AG08396 (cell line): Measurements from ENCODE around the gene SARNP.
A peak's percentile ranks its signal among the peaks of the same experiment; 100 is the strongest.

Experiments used
- DNase-seq: peaks from one replicate; pipeline ENCODE4 v3.0.0; 2012; ENCODE audit warnings: low spot score, mixed read lengths

Gene SARNP

DNA sequence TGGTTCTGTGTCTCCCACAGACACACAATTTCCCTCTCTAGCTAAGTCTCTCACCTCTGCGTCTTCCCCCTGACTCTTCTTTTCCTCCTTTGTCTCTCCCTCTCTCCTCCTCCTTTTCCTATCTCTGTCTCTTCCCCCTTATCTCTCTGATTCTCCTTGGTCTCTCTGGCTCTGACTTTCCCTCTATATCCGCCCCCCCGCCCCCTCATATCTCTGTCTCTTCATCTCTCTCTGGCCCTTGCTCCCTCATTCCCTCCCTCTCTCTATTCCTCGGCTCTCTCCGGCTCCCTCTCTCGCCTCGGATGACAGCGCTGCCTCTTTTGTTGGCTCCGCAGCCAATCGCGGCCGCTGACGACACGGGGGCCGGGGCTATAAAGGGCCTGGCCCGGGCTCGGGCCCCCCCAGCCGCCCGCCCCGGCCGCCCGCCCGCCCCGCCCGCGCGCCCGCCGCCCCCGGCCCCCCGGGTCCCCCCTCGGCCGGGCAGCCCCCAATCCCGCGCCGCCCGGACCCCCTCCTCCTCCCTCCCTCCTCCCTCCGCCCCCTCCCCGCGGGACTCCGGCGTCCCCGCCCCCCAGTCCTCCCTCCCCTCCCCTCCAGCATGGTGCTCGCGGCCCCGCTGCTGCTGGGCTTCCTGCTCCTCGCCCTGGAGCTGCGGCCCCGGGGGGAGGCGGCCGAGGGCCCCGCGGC is 74.7 kb downstream of the SARNP start, which contains the start of gene GDF11:
Gene GDF11 (plus strand): TSS at position 404 of the 687 bp plus-strand sequence. CDS start 195 bp downstream, at position 599.
- DNase-seq: peak; percentile 92

DNA sequence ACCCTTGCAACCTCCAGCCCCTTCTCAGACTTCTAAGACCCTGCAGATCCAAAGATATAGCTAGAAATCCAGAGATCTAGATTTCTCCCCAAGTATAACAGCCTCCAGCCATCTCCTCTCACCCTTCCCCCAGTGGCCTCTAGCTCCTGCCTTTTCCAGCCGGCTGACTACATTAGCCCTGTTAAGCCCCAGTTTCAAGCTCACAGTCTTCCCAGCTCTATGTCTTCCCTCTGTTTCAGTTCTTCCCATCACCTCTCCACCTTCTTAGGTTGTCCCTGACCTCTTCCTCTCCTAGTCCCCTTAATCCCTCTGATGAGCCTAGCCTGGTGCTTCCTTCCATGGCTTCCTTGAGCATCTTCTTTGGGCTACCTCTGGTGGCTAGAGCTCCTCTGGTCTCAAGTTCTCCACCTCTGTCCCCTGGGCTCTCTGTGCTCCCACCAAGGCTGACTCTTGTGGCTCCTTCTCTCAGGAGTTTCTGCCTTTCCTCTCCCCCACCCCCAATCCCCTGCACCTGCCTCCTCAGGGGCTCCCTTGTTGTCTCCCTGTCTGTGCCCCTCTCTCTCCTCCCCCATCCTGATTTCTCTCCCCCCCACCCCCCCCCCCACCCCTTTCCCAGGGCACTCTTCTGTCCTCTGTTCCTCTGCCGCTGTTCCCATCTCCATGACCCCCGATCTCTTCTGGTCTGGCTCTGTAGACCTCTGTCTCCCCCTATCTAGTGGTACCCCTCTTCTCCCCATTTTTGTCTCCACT is 75.4 kb downstream of the SARNP start:
- DNase-seq: no peak

DNA sequence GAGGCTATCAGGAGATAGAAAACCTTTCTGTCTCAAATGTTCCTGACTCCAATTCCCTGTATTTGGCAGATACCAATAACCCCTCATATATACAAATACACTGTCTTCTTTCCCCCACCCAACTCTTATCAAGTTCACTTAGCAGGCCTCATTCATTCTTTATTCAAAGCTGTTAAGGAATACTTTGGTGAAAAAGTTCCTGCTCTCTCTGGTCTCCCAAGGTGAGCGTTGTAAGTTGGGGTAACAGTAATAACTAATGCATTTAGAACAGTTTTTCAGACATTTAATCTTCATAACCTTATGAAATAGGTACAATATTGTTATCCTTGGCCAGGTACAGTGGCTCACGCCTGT is 78.5 kb downstream of the SARNP start:
- DNase-seq: no peak

DNA sequence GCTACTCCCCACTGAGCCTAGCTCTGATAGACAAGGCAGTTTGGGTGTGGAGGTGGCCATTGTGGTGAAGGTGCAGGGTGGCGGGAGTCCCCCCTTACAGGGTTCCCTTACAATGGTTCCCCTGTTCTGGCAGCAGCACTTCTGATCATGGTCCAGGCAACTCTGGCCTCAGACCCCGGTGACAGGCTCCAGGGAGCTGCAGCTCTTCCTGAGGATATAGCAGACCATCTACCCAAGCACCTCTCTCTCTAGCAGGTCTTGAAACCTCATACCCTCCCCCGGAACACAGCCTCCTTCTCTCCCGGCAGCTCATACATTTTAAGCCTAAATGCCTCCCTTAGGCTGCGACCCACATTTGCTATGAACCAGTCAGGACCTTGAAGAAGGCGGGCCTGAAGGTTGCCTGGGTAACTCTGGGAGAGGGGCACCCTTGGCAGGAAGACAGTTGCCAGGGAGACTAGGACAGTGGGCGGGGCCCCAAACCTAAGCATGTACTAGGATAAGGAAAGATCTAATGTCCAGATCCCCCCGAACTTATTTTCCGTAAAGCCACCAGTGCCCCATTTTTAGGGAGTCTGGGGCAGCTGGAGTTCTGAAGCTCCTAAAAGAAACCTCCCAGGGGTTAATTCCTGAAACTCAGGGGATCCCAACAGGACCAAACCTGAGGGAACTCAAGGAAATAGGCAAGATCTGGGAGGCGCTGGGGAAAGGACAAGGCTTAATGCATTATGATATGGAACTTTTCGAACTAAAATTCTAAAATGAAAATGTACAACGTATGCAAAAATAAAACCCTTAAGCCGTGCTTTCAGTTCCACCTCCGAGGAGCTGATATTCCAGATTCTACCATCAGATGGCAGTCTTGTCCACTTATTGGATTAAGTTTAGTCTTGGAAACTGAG is 79.2 kb downstream of the SARNP start:
- DNase-seq: peak; percentile 78

DNA sequence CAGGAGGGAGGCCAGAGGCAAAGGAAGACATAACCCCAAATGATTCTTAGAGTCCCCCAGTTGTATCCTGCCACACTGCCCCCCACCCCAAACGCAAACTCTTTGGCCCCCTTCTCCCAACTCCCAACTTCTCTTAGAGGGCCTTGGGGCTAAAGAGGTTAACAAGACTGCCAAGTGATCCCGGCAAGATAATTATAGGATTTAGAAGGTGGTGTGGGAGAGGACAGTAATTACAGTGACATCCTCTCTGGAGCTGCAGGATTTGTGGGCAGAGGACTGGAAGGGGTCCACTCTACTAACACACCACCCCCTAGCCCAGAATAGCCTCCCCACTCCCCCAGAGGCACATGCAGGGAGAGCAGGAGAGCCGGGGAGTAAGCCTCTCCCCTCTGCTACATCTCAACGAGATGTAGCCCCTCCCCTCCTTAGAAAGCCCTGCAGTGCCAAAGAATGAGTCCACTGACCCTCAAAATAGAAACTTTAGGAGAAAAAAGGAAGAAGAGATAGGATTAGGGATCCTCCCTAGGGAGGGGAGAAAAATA is 79.9 kb downstream of the SARNP start:
- no peak for DNase-seq

DNA sequence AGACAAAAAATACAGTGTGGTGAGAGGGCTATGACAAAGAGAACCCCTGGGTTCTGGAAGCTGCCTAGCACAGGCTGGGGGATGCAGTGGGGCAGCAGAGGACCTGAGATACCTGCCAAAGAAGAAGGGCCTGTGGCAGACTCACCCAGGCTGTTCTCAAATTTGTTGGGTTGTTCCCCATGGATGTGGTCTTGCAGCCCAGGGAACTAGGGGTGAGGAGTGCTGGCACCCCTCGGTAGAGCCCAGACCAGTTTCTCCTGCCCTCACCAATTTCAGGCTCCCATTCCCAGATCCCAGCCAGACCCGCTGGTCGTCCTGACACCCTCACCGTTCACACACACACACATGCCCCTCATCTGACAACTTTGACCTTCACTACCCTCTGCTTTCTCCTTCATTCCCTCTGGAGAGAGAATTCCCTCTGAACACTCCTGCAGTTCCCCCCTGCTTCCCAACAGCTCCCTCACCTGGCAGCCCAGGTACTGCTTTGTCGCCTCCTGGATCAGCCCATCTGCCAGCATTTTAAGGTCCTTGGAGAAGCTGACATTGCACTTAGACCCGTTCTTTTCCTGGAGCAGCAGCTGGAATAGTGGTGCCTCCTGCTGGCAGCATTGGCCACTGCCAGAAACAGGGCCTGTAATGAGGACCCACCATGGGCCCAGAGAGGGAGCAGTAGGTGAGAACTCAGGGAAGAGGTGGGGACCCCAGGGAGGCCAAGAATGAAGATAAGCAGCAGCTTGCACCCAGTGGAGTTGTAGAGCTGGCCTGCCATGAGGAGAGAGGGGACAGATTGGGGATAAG is 80.5 kb downstream of the SARNP start:
- DNase-seq: peak; percentile 70

DNA sequence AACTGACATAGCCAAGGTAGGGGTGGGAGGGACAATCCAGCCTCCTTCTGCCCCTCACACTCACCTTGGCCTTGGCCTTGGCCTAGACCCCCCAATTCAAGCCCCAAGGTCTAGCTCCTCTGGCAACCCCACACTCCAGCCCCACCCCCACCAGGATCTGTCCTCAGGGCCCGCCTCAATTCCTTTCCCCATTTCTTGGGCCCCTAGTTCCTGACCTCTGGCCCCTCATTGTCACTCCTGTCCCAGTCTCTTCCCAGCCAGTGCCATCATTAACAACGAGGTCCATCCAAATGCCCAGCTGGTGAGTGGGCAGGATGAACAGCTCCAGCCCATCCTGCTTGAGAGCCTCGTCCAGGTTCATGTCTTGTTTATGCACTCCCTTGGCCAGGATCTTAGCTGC is 81.4 kb downstream of the SARNP start:
- DNase-seq: no peak

DNA sequence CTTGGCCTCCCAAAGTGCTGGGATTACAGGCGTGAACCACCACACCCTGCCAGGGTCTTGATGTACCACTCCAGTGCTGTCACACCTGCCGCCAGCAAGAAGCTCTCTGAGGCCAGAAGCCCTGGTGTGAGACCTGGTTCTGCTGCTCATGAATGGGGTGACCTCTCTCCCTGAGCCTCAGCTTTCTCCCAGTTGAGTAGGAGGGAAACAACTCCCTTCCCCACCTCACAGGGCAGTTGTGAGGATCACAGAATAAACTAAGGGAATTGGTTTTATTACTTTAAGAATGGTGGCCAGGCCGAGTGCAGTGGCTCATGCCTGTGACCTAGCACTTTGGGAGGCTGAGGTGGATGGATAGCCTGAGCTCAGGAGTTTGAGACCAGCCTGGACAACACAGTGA is 82.9 kb downstream of the SARNP start:
- DNase-seq: no peak

DNA sequence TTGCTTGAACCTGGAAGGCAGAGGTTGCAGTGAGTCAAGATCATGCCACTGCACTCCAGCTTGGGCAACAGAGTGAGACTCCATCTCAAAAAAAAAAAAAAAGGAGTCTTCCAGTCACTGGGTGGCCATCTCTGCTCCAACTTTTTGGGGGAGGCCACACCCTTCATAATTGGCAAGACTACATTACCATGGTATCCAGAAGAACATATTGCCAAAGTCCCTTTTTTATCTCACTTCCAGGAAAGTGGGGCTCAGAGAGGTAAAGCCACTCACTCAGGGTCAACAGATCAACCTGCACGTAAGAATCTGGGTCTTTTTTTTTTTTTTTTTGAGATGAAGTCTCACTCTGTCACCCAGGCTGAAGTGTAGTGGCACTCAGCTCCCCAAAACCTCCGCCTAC is 83.7 kb downstream of the SARNP start:
- DNase-seq: no peak

DNA sequence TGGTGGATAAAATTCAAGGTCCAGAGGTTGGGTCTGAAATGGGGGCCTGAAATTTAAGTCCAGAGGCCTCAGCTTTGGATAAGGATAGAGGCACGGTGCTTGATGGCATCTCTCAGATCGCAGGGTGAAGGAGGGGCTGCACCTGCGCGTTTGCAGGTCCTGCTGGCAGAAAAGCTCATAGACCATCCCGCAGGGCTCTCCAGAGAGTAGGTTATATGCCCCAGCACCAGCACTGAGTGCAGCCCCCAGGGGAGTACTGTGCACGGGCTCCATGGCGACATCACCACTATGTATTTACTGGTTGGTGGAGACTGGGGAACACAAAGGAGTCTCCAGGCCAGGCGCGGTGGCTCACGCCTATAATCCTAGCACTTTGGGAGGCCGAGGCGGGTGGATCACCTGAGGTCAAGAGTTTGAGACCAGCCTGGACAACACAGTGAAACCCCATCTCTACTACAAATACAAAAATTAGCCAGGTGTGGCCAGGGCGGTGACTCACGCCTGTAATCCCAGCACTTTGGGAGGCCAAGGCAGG is 84.4 kb downstream of the SARNP start:
- no peak for DNase-seq

DNA sequence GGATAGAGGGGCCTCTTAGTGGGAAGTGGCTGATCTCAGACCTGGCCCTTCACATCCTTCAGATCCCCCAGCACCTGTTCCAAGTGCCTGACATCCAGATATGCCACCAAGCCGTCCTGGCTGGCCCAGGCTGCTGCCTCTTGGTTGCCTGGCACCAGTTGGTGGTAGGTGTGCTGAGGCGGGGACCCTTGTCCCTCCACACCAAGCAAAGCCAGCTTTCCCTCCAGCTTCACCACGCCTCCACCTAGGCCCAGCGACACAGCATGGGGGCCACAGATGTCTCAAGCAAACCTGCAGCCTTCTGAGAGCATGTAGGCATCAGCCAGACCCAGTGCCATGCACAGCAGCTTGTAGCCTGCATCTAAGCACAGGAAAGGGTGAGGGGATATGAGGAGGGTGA is 85.2 kb downstream of the SARNP start:
- DNase-seq: no peak

DNA sequence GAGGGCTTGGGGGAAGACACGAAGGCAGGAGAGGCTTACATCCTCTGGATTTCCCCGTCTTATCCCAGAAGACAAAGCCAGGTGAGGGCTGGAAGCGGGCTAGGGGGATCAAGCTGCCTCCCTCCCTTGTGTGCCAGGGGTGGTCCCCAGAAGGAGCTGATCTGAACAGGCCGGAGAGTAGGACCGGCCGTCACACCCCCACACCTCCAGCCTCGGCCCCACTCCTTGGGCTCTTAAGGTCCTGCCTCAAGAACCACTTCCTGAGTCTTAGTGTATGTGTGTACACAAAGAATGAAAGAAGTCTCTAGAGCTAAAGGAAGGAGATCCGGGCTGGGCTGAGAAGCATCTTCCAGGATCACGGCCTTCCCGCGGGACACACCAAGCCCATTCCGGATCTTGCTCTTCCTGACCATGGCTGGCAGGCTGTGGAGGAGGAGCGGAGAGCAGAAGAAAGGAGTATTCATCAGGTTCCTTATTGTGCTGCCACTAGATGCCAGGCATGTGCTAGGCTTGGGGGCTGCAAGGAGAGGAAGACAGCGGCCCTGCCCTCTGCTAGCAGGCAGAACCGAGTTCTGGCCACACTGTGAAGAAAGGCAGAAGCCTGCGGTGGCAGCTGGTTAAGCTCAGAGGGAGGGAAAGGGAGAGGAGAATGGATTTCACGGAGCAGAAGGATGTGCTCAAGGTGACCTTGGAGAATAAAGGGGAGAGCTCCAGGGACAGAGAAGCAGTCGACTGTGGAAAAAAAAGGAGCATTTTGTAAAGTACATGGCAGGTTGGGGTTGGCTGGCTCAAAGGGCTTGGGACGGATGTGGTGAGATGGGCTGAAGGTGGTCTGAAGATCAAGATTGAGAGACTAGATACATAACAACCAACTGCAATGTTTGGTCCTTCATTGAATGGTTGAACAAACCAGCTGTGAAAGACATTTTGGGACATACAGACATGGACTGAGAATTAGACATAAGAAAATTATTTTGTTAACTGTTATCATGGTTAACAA is 87.4 kb downstream of the SARNP start:
- no peak for DNase-seq

DNA sequence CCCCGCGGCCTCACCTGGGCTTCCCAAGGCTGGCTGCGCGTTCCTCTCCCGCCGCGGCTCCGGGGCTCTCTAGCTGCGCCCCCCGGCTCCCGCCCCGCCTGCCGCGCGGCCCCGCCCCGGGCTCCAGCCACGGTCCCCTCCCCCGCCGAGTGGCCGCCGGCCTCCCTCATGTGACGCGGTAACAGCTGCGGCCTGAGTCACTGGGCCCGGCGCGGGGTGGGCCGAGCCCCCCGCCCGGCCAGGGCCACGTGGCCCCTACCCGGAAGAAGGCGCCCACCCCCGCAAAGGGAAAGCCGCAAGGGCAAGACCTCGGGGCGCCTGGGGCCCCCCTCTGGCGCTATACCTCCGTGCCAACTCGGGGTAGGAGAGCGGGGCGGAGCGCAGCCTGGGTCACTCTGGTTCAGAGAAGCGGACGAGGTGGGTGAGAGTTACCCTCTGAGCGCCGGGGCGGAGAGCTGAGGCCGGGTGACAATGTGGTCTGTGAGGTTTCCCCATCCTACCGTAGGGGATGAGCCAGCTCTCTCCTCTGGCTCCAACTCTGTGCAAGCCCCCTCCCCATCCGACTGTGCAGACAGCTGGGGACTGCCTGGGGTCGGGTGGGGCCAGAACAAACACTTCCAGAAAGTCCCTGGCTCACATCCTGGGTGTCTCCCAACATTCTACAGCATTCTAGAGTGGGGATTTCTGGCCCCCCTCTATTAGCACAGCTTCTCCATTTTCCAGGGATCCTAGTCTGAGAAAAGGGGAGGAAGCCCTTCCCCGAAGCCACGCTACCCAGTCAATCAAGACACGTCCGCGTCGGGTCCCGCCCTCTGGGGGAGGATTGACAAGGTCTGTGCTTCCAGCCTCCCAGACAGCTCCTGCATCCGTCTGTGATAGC is 88.3 kb downstream of the SARNP start, which contains the start of gene CD63:
Gene CD63 (minus strand): TSS at position 71 of the 880 bp plus-strand sequence. CDS start 668 bp downstream, outside the sequence.
- DNase-seq: peak; percentile 97

DNA sequence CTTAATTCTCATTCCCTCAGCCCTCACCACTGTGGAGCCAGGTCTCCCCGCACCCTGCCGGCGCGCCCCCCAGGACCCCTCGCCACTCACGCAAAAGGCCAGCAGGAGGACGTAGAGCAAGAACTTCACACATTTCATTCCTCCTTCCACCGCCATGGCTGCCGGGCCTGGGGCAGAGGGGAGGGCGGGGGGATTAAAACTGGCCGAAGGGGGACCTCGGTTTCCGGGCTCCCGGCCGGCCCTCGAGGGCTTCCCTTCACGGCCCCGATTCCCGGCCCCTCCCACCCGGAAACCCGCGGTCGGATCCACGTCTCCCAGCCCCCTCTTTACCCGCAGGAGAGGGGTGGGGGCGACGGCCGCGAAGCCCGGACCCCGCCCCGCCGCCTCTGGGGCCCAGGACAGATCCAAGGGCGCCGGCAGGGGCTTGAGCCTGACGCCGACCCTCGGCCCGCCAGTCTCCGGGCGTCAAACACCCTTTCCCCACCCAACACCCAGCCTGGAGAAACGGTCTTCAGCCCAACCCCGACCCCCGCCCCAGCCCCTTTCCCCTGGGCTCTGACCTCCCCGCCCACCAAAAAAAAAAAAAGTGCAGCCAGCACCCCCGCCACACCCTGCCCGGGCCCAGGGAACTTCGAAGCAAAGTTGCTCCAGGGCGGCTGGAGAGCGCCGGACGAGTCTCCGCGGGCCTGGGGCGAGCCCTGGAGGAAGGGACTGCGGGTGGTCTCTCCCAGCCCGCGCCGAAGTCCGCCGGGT is 89.2 kb downstream of the SARNP start:
- peak; percentile 65 for DNase-seq

DNA sequence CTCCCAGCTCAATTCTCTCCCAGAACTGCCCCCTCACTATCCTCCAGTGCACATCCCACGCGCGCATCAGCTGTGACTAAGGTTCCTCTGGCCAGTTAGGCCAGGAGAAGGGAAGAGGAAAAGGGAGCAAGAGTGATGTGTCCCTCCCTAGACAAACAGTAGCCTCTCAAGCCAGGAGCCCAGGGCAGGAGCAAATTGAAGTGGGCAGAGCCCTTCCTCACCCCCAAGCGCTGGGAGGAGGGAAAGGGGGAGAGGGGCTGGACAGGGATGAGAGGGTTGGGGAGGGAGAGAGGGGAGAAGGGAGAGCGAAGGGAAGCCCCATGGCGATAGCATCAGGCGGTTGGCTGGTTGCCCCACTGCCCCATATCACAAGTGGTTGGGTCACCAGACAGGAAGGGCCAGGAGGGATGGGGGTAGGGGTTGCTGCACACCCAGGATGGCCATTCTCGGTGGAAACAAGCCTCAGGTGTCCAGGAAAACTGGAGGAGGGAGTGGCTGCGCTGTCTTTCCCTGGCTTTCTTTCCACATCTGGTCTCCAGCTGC is 89.8 kb downstream of the SARNP start:
- no peak for DNase-seq

DNA sequence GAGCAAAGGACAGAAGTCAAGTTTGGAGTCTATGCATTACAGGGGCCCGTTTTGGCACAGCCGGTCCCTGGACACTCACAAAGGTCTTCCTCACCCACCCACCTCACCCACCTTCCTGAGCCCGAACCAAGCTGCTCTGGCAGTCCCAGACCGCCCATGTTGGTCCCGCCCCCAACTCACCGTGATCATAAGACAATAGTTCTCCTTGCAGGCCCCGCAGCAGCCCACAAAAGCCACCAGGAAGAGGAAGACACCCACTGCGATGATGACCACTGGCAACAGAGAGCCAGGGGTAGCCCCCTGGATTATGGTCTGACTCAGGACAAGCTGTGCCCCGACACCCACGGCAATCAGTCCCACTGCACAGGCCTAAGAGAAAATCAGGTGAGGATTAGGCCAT is 90.6 kb downstream of the SARNP start:
- DNase-seq: no peak

DNA sequence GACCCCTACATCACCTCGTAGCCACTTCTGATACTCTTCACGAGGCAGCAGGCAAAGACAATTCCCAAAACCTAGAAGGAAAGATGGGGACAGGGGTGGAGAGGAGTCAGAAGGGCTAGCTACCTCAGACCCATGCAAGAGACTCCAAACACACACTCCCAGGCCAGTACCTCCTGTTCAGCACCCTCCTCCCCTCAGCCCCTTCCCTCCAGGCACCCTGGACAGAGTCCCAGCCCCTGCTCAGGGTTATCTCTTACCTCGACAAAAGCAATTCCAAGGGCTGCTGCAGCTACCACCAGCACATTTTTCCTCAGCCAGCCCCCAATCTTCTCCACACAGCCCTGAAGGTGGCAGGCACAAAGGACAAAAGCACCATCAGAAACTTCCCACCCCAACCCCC is 92.0 kb downstream of the SARNP start:
- DNase-seq: no peak

DNA sequence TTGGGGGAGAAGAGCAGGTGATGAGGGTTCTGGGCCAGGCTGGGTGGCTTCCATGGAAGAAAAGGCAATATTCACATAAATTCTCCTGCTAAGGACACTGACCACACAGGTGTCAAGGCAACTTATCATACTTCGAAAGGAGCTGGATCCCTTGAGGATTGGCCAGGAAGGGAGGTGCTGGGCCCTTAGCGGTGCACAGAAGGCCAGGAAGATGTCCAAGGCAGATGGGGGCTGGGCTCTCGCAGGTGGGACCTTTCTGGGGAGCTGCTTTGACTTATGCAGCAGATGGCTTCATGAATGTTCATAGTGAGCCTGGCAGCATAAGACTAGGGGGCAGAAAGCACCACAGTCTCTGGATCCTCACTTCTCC is 92.6 kb downstream of the SARNP start:
- no peak for DNase-seq
